ENCODE data around the gene MAPK12.

The MAPK12 gene

GRCh38 chr22:50250555-50251476 is 10.7 kb downstream of the MAPK12 start, which contains the start of gene HDAC10:
Gene HDAC10 (minus strand): TSS chr22:50251265. CDS start chr22:50251032, 233 bp downstream.
- DNase-seq, result peak; percentile 74

- DNase-seq, result no peak
Measured at GRCh38 chr22:50250249-50250554, 11.3 kb downstream of the MAPK12 start.

- no peak for DNase-seq
Measured at GRCh38 chr22:50249341-50250248, 11.9 kb downstream of the MAPK12 start.

- no peak for DNase-seq
Measured at GRCh38 chr22:50248196-50249081, 13.0 kb downstream of the MAPK12 start.

- DNase-seq, result peak; percentile 86
Measured at GRCh38 chr22:50247748-50248147, 13.7 kb downstream of the MAPK12 start.

- DNase-seq, result no peak
Measured at GRCh38 chr22:50246242-50247175, 15.0 kb downstream of the MAPK12 start.

- no peak for DNase-seq
Measured at GRCh38 chr22:50245214-50246072, 16.0 kb downstream of the MAPK12 start.

GRCh38 chr22:50244420-50245213 is 16.9 kb downstream of the MAPK12 start, which contains the start of gene TUBGCP6:
Gene TUBGCP6 (minus strand): TSS chr22:50245023. CDS start chr22:50244459, 564 bp downstream.
- peak; percentile 83 for DNase-seq

GRCh38 chr22:50243685-50244419 is 17.6 kb downstream of the MAPK12 start:
- no peak for DNase-seq

- DNase-seq, result no peak
Measured at GRCh38 chr22:50242406-50242949, 19.0 kb downstream of the MAPK12 start.

GRCh38 chr22:50238755-50239154 is 22.7 kb downstream of the MAPK12 start:
- no peak for DNase-seq

- no peak for DNase-seq
Measured at GRCh38 chr22:50236731-50237409, 24.6 kb downstream of the MAPK12 start.

GRCh38 chr22:50233223-50233622 is 28.3 kb downstream of the MAPK12 start:
- no peak for DNase-seq

- no peak for DNase-seq
Measured at GRCh38 chr22:50232481-50233151, 28.9 kb downstream of the MAPK12 start.

- no peak for DNase-seq
Measured at GRCh38 chr22:50229370-50229769, 32.1 kb downstream of the MAPK12 start.

GRCh38 chr22:50228366-50228765 is 33.1 kb downstream of the MAPK12 start:
- DNase-seq, result no peak

- no peak for DNase-seq
Measured at GRCh38 chr22:50227579-50228215, 33.8 kb downstream of the MAPK12 start.

Data from NCI-H1436 (cell line).